ENCODE data around the gene AIPL1. TPM values are rescaled to one million over a fixed set of nuclear protein-coding genes. Genes with fewer than 3 reads are reported as not detected.
A peak's percentile ranks its signal among the peaks of the same experiment; 100 is the strongest.

AIPL1 gene
- total and polyA plus RNA-seq, 2 experiments from 2014 or later, result 0.17 to 0.24 TPM

- no peak overlapping the region; the same call in 1 of the 2 replicates for H2AFZ ChIP-seq
- H3K36me3 ChIP-seq (ENCODE audit: insufficient read depth), result peaks cover 12% of the 10 kb centered on the region
- H3K4me2 ChIP-seq, result peak overlapping the region; percentile 78; the same call in 1 of the 2 replicates
- peaks cover 19% of the 10 kb centered on the region for H3K27me3 Mint-ChIP-seq (ENCODE audit: insufficient read depth, low read depth, poor library complexity)
- peaks cover 5% of the 10 kb centered on the region; the same call in 1 of the 2 replicates for H3F3A ChIP-seq (replicated peaks; ENCODE audit: low read depth)
- H3K4me1 Mint-ChIP-seq, result peaks cover 47% of the 10 kb centered on the region
- H3K4me1 ChIP-seq (ENCODE audit: insufficient read depth), result peaks cover 31% of the 10 kb centered on the region
- 0 out of 2 replicates have a peak, but pooled peaks cover 3% of the 10 kb centered on the region for H3K9me2 ChIP-seq (ENCODE audit: insufficient read depth)
- ATAC-seq (no peak), DNase-seq (ENCODE audit: low spot score) (no peak)
- peaks cover 24% of the 10 kb centered on the region for H3K79me2 ChIP-seq (replicated peaks; ENCODE audit: insufficient read depth)
- no peak overlapping the region; the same call in 1 of the 2 replicates for H3K4me3 ChIP-seq
- TF ChIP-seq CREB1 (CRISPR knock-in tag; IDR thresholded peaks at IDR 0.05; ENCODE audit: low read depth) (no peak), ETS1 (IDR thresholded peaks at IDR 0.05) (no peak), JUNB (IDR thresholded peaks at IDR 0.05; ENCODE audit: unreplicated experiment) (no peak), EZH2 (IDR thresholded peaks at IDR 0.05; ENCODE audit: low read depth, unreplicated experiment) (no peak), ZNF114 (CRISPR knock-in tag; IDR thresholded peaks at IDR 0.05) (no peak), ZNF331 (CRISPR knock-in tag; IDR thresholded peaks at IDR 0.05; ENCODE audit: low read depth) (no peak), EZH2phosphoT487 (IDR thresholded peaks at IDR 0.05; ENCODE audit: unreplicated experiment) (no peak), ZNF462 (CRISPR knock-in tag; IDR thresholded peaks at IDR 0.05) (no peak), POLR2AphosphoS5 (IDR thresholded peaks at IDR 0.05; ENCODE audit: low read depth) (no peak), CTCF (conservative IDR thresholded peaks at IDR 0.05; ENCODE audit: low read depth in 2 of 2) (no peak), NANOG (IDR thresholded peaks at IDR 0.05; ENCODE audit: borderline replicate concordance) (no peak), REST (IDR thresholded peaks at IDR 0.05; ENCODE audit: unreplicated experiment) (no peak), STAT1 (IDR thresholded peaks at IDR 0.05; ENCODE audit: unreplicated experiment) (no peak)
- H3K27ac Mint-ChIP-seq, result no peak overlapping the region
- 0 out of 2 replicates have a peak, but pooled peaks cover 9% of the 10 kb centered on the region for H4K20me1 ChIP-seq (replicated peaks; ENCODE audit: insufficient read depth)
- H3K9me3 Mint-ChIP-seq, result peaks cover 12% of the 10 kb centered on the region
- H3K36me3 Mint-ChIP-seq (ENCODE audit: low read depth), result peaks cover 40% of the 10 kb centered on the region
- peak overlapping the region; percentile 97 for H3K27ac ChIP-seq (ENCODE audit: low read depth)
- H3K4me3 Mint-ChIP-seq, result no peak overlapping the region
- H3K27me3 ChIP-seq (ENCODE audit: insufficient read depth), result no peaks in the 10 kb centered on the region
Measured at GRCh38 chr17:6442775-6443174, 7.9 kb upstream of the AIPL1 start.
